ENCODE measurements around the gene VPS11.

The VPS11 gene

GRCh38 chr11:119041821-119042514 lies 25.6 kb upstream of the VPS11 start:
- no peak for TF ChIP-seq SUZ12 (IDR thresholded peaks at IDR 0.05; ENCODE audit: extremely low read depth, insufficient read depth, insufficient read length)
- TF ChIP-seq ZNF274 (IDR thresholded peaks at IDR 0.05; ENCODE audit: low read depth, low read length) = no peak
- TF ChIP-seq YY1 (IDR thresholded peaks at IDR 0.05; ENCODE audit: insufficient read depth, insufficient read length) = no peak
- no peak for DNase-seq (ENCODE audit: low read depth, low spot score)
- H3K9ac ChIP-seq (ENCODE audit: insufficient read length, low read depth) = no peak overlapping the region
- no peaks in the 10 kb centered on the region for H3K27me3 ChIP-seq (ENCODE audit: insufficient read depth, insufficient read length)
- H3K4me1 ChIP-seq (ENCODE audit: insufficient read depth, insufficient read length) = no peaks in the 10 kb centered on the region
- H3K4me3 ChIP-seq (ENCODE audit: insufficient read length, low read depth) = no peak overlapping the region
- peaks cover 25% of the 10 kb centered on the region for H3K36me3 ChIP-seq (ENCODE audit: insufficient read depth, insufficient read length, low read length)
- no peaks in the 10 kb centered on the region for H3K9me3 ChIP-seq (ENCODE audit: insufficient read depth, low read length)

- no peak for DNase-seq (ENCODE audit: low read depth, low spot score)
- Histone ChIP-seq H3K4me3 (ENCODE audit: insufficient read length, low read depth) (no peak overlapping the region), H3K27me3 (ENCODE audit: insufficient read depth, insufficient read length) (no peaks in the 10 kb centered on the region), H3K36me3 (ENCODE audit: insufficient read depth, insufficient read length, low read length) (peaks cover 33% of the 10 kb centered on the region), H3K4me1 (ENCODE audit: insufficient read depth, insufficient read length) (no peaks in the 10 kb centered on the region), H3K9ac (ENCODE audit: insufficient read length, low read depth) (no peak overlapping the region), H3K9me3 (ENCODE audit: insufficient read depth, low read length) (no peaks in the 10 kb centered on the region)
- TF ChIP-seq YY1 (IDR thresholded peaks at IDR 0.05; ENCODE audit: insufficient read depth, insufficient read length) (no peak), ZNF274 (IDR thresholded peaks at IDR 0.05; ENCODE audit: low read depth, low read length) (no peak), SUZ12 (IDR thresholded peaks at IDR 0.05; ENCODE audit: extremely low read depth, insufficient read depth, insufficient read length) (no peak)
These were observed 24.7 kb upstream of the VPS11 start for GRCh38 chr11:119042927-119043326.

- no peak overlapping the region for H3K4me3 ChIP-seq (ENCODE audit: insufficient read length, low read depth)
- H3K9ac ChIP-seq (ENCODE audit: insufficient read length, low read depth) = peak overlapping the region; percentile 4
- no peaks in the 10 kb centered on the region for H3K27me3 ChIP-seq (ENCODE audit: insufficient read depth, insufficient read length)
- no peaks in the 10 kb centered on the region for H3K4me1 ChIP-seq (ENCODE audit: insufficient read depth, insufficient read length)
- no peaks in the 10 kb centered on the region for H3K9me3 ChIP-seq (ENCODE audit: insufficient read depth, low read length)
- no peak for DNase-seq (ENCODE audit: low read depth, low spot score)
- TF ChIP-seq SUZ12 (IDR thresholded peaks at IDR 0.05; ENCODE audit: extremely low read depth, insufficient read depth, insufficient read length) = no peak
- TF ChIP-seq ZNF274 (IDR thresholded peaks at IDR 0.05; ENCODE audit: low read depth, low read length) = no peak
- TF ChIP-seq YY1 (IDR thresholded peaks at IDR 0.05; ENCODE audit: insufficient read depth, insufficient read length) = no peak
- peaks cover 51% of the 10 kb centered on the region for H3K36me3 ChIP-seq (ENCODE audit: insufficient read depth, insufficient read length, low read length)
These were observed 22.9 kb upstream of the VPS11 start for GRCh38 chr11:119044708-119045107.

GRCh38 chr11:119046489-119046888 lies 21.1 kb upstream of the VPS11 start:
- no peak overlapping the region for H3K4me3 ChIP-seq (ENCODE audit: insufficient read length, low read depth)
- H3K9me3 ChIP-seq (ENCODE audit: insufficient read depth, low read length) = no peaks in the 10 kb centered on the region

GRCh38 chr11:119047205-119047604 lies 20.4 kb upstream of the VPS11 start:
- TF ChIP-seq ZNF274 (IDR thresholded peaks at IDR 0.05; ENCODE audit: low read depth, low read length) (no peak), SUZ12 (IDR thresholded peaks at IDR 0.05; ENCODE audit: extremely low read depth, insufficient read depth, insufficient read length) (no peak), YY1 (IDR thresholded peaks at IDR 0.05; ENCODE audit: insufficient read depth, insufficient read length) (no peak)
- H3K36me3 ChIP-seq (ENCODE audit: insufficient read depth, insufficient read length, low read length) = peaks cover 75% of the 10 kb centered on the region

More at GRCh38 chr11:119046489-119046888, 21.1 kb upstream of the VPS11 start:
- no peaks in the 10 kb centered on the region for H3K27me3 ChIP-seq (ENCODE audit: insufficient read depth, insufficient read length)
- TF ChIP-seq YY1 (IDR thresholded peaks at IDR 0.05; ENCODE audit: insufficient read depth, insufficient read length) = no peak
- TF ChIP-seq SUZ12 (IDR thresholded peaks at IDR 0.05; ENCODE audit: extremely low read depth, insufficient read depth, insufficient read length) = no peak
- no peak for TF ChIP-seq ZNF274 (IDR thresholded peaks at IDR 0.05; ENCODE audit: low read depth, low read length)
- peaks cover 68% of the 10 kb centered on the region for H3K36me3 ChIP-seq (ENCODE audit: insufficient read depth, insufficient read length, low read length)
- DNase-seq (ENCODE audit: low read depth, low spot score) = no peak
- H3K4me1 ChIP-seq (ENCODE audit: insufficient read depth, insufficient read length) = no peaks in the 10 kb centered on the region
- H3K9ac ChIP-seq (ENCODE audit: insufficient read length, low read depth) = no peak overlapping the region

GRCh38 chr11:119048644-119049043 lies 19.0 kb upstream of the VPS11 start:
- no peak for DNase-seq (ENCODE audit: low read depth, low spot score)
- no peak for TF ChIP-seq YY1 (IDR thresholded peaks at IDR 0.05; ENCODE audit: insufficient read depth, insufficient read length)
- no peak for TF ChIP-seq ZNF274 (IDR thresholded peaks at IDR 0.05; ENCODE audit: low read depth, low read length)
- no peak for TF ChIP-seq SUZ12 (IDR thresholded peaks at IDR 0.05; ENCODE audit: extremely low read depth, insufficient read depth, insufficient read length)

More at GRCh38 chr11:119047205-119047604, 20.4 kb upstream of the VPS11 start:
- H3K9ac ChIP-seq (ENCODE audit: insufficient read length, low read depth) = no peak overlapping the region
- no peak for DNase-seq (ENCODE audit: low read depth, low spot score)
- no peak overlapping the region for H3K4me3 ChIP-seq (ENCODE audit: insufficient read length, low read depth)
- no peaks in the 10 kb centered on the region for H3K27me3 ChIP-seq (ENCODE audit: insufficient read depth, insufficient read length)
- no peaks in the 10 kb centered on the region for H3K9me3 ChIP-seq (ENCODE audit: insufficient read depth, low read length)
- no peaks in the 10 kb centered on the region for H3K4me1 ChIP-seq (ENCODE audit: insufficient read depth, insufficient read length)

GRCh38 chr11:119049081-119049480 lies 18.5 kb upstream of the VPS11 start:
- no peak overlapping the region for H3K4me3 ChIP-seq (ENCODE audit: insufficient read length, low read depth)
- no peak overlapping the region for H3K9ac ChIP-seq (ENCODE audit: insufficient read length, low read depth)
- H3K27me3 ChIP-seq (ENCODE audit: insufficient read depth, insufficient read length) = no peaks in the 10 kb centered on the region
- no peaks in the 10 kb centered on the region for H3K9me3 ChIP-seq (ENCODE audit: insufficient read depth, low read length)
- peaks cover 94% of the 10 kb centered on the region for H3K36me3 ChIP-seq (ENCODE audit: insufficient read depth, insufficient read length, low read length)
- H3K4me1 ChIP-seq (ENCODE audit: insufficient read depth, insufficient read length) = no peaks in the 10 kb centered on the region
- TF ChIP-seq SUZ12 (IDR thresholded peaks at IDR 0.05; ENCODE audit: extremely low read depth, insufficient read depth, insufficient read length) (no peak), ZNF274 (IDR thresholded peaks at IDR 0.05; ENCODE audit: low read depth, low read length) (no peak), YY1 (IDR thresholded peaks at IDR 0.05; ENCODE audit: insufficient read depth, insufficient read length) (no peak)
- DNase-seq (ENCODE audit: low read depth, low spot score) = no peak

More at GRCh38 chr11:119048644-119049043, 19.0 kb upstream of the VPS11 start:
- H3K9me3 ChIP-seq (ENCODE audit: insufficient read depth, low read length) = no peaks in the 10 kb centered on the region
- no peak overlapping the region for H3K4me3 ChIP-seq (ENCODE audit: insufficient read length, low read depth)
- H3K36me3 ChIP-seq (ENCODE audit: insufficient read depth, insufficient read length, low read length) = peaks cover 90% of the 10 kb centered on the region
- no peaks in the 10 kb centered on the region for H3K4me1 ChIP-seq (ENCODE audit: insufficient read depth, insufficient read length)
- no peaks in the 10 kb centered on the region for H3K27me3 ChIP-seq (ENCODE audit: insufficient read depth, insufficient read length)
- no peak overlapping the region for H3K9ac ChIP-seq (ENCODE audit: insufficient read length, low read depth)
